ENCODE data around the gene POP4. TPM values are rescaled to one million over a fixed set of nuclear protein-coding genes. Genes with fewer than 3 reads are reported as not detected.

POP4 gene
- total and polyA plus RNA-seq, 7 donors = 45.3 to 144 (median 63.9) TPM

DNA sequence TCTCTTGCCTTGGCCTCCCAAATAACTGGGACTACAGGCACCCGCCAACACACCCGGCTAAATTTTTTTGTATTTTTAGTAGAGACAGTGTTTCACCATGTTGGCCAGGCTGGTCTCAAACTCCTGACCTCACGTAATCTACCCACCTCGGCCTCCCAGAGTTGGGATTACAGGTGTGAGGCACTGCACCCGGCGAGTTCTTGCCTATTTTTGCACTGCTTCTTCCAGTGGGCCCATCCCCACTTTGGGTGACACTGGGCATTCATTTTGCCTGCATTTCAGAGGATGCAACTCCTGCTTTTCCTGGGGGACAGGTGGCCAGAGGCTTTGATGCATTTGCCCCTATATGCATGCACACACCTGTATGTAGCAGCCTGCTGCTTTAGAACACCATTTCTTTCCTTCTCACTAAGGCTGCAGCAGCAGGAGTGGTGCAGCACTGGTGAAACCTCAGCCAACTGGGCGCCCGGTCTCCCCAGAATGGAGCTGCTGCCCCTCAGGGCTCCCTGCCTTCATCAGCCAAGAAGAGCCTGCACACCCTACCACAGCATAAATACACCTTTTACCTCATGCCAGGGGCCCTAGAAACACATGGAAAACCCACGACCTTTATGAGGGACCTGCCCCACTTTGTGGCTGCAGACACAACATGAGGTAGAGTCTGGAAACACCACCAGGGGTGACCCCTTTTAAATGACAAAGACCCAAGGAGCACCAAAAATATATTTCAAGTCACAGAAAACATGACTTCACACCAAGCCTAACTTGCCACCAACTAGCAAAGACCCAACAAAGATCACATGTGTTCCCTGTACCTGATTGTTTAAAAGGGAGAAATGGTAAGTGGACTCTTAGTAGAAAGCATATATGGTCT, 36.8 kb upstream of the POP4 start:
- Histone ChIP-seq H3K4me3 (no peak overlapping the region), H3K36me3 (ENCODE audit: insufficient read depth in 1 of 2, low read depth in 1 of 2) (no peaks in the 10 kb centered on the region), H3K27ac (no peak overlapping the region), H3K27me3 (ENCODE audit: insufficient read depth in 3 of 3, low read length in 2 of 3) (peaks cover 0 to 49% (median 4%) of the 10 kb centered on the region in 3 donors), H3K9me3 (no peaks in the 10 kb centered on the region), H3K4me1 (no peaks in the 10 kb centered on the region)
- TF ChIP-seq CTCF (IDR thresholded peaks at IDR 0.05) = no peak
- 74 to 79% (median 78%) methylated on average over 9 of the region's 9 CpGs for WGBS, 3 donors
- no peak for DNase-seq
- intact Hi-C loops (cut with DNase I) = no loop called here
- ATAC-seq = no peak

DNA sequence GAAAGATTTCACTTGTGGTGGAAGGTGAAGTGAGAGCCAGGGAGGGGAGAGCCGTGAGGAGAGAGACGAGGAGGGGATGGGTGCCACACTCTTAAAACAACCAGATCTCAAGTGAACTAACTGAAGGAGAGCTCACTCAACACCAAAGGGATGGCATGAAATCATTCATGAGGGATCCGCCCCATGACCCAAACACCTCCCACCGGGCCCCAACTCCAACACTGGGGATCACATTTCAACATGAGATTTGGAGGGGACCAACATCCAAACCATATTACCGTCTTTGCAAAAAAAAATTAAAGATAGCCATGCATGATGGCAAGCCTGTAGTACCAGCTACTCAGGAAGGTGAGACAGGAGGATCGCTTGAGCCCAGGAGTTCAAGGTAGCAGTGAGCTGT, 34.9 kb upstream of the POP4 start:
- no peaks in the 10 kb centered on the region for H3K9me3 ChIP-seq
- TF ChIP-seq CTCF (IDR thresholded peaks at IDR 0.05) = no peak
- 60 to 68% (median 62%) methylated on average over 6 of the region's 6 CpGs for WGBS, 3 donors
- intact Hi-C loops (cut with DNase I) = no loop called here
- peaks cover 0 to 62% (median 7%) of the 10 kb centered on the region in 3 donors for H3K27me3 ChIP-seq (ENCODE audit: insufficient read depth in 3 of 3, low read length in 2 of 3)
- DNase-seq = no peak
- no peak overlapping the region for H3K4me3 ChIP-seq
- H3K36me3 ChIP-seq (ENCODE audit: insufficient read depth in 1 of 2, low read depth in 1 of 2) = no peaks in the 10 kb centered on the region
- H3K4me1 ChIP-seq = no peaks in the 10 kb centered on the region
- ATAC-seq = no peak
- H3K27ac ChIP-seq = no peak overlapping the region

GRCh38 chr19:29573486-29573885, 32.6 kb upstream of the POP4 start:
- Histone ChIP-seq H3K27ac (no peak overlapping the region), H3K9me3 (no peaks in the 10 kb centered on the region), H3K4me1 (no peaks in the 10 kb centered on the region), H3K36me3 (ENCODE audit: insufficient read depth in 1 of 2, low read depth in 1 of 2) (no peaks in the 10 kb centered on the region), H3K4me3 (no peak overlapping the region), H3K27me3 (ENCODE audit: insufficient read depth in 3 of 3, low read length in 2 of 3) (peaks cover 0 to 80% (median 13%) of the 10 kb centered on the region in 3 donors)
- 44 to 48% (median 48%) methylated on average over 7 of the region's 7 CpGs for WGBS, 3 donors
- TF ChIP-seq CTCF (IDR thresholded peaks at IDR 0.05) = no peak
- ATAC-seq = no peak
- intact Hi-C loops (cut with DNase I) = no loop called here
- DNase-seq = no peak

DNA sequence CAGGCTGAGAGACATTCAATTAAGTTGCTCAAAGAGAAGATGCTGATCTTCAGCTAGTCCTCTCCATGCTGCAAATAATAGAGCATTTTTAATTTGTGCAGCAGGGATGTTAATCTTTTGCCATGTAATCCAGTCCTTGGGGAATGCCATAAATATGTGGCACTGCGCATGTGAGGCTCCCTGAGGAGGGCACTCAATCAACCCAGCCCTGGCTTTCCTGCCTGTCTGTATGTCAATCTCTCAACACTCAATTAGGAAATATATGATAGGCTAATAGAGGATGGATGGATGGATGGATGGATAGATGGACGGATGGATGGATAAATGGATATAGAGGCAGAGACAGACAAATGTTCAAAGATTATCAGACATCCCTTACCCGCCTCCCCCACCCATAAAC, 31.6 kb upstream of the POP4 start:
- 39 to 60% (median 45%) methylated on average over 3 of the region's 3 CpGs for WGBS, 3 donors
- no peaks in the 10 kb centered on the region for H3K36me3 ChIP-seq (ENCODE audit: insufficient read depth in 1 of 2, low read depth in 1 of 2)
- no peak overlapping the region for H3K4me3 ChIP-seq
- intact Hi-C loops (cut with DNase I) = no loop called here
- no peaks in the 10 kb centered on the region for H3K9me3 ChIP-seq
- DNase-seq (no peak), ATAC-seq (no peak)
- peaks cover 0 to 72% (median 14%) of the 10 kb centered on the region in 3 donors for H3K27me3 ChIP-seq (ENCODE audit: insufficient read depth in 3 of 3, low read length in 2 of 3)
- H3K27ac ChIP-seq = no peak overlapping the region
- TF ChIP-seq CTCF (IDR thresholded peaks at IDR 0.05) = no peak
- no peaks in the 10 kb centered on the region for H3K4me1 ChIP-seq
